ENCODE results near the gene ARHGEF28.

DNA sequence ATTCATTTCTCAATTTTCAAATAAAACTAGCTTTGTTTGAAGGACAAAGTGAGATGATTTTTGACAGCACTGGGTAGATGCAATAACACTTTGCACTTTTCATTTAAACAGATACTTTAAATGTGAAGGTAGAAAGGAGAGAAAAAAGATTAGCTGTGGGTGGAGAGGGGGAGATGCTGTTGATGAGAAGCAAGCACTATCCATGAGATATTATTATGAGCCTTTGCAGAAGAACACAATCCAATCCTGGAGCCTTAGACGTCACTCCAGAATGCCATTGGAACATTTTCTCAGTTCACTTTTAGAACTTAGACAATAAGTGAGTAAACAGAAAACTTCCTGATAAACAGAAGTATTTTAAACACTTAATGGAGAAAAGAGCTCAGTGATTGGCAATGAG is 351.1 kb downstream of the ARHGEF28 start:
- TF ChIP-seq, protein P1, sequence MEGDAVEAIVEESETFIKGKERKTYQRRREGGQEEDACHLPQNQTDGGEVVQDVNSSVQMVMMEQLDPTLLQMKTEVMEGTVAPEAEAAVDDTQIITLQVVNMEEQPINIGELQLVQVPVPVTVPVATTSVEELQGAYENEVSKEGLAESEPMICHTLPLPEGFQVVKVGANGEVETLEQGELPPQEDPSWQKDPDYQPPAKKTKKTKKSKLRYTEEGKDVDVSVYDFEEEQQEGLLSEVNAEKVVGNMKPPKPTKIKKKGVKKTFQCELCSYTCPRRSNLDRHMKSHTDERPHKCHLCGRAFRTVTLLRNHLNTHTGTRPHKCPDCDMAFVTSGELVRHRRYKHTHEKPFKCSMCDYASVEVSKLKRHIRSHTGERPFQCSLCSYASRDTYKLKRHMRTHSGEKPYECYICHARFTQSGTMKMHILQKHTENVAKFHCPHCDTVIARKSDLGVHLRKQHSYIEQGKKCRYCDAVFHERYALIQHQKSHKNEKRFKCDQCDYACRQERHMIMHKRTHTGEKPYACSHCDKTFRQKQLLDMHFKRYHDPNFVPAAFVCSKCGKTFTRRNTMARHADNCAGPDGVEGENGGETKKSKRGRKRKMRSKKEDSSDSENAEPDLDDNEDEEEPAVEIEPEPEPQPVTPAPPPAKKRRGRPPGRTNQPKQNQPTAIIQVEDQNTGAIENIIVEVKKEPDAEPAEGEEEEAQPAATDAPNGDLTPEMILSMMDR (IDR thresholded peaks at IDR 0.05; ENCODE audit: insufficient read depth, low read length): no peak
- TF ChIP-seq, protein P2, sequence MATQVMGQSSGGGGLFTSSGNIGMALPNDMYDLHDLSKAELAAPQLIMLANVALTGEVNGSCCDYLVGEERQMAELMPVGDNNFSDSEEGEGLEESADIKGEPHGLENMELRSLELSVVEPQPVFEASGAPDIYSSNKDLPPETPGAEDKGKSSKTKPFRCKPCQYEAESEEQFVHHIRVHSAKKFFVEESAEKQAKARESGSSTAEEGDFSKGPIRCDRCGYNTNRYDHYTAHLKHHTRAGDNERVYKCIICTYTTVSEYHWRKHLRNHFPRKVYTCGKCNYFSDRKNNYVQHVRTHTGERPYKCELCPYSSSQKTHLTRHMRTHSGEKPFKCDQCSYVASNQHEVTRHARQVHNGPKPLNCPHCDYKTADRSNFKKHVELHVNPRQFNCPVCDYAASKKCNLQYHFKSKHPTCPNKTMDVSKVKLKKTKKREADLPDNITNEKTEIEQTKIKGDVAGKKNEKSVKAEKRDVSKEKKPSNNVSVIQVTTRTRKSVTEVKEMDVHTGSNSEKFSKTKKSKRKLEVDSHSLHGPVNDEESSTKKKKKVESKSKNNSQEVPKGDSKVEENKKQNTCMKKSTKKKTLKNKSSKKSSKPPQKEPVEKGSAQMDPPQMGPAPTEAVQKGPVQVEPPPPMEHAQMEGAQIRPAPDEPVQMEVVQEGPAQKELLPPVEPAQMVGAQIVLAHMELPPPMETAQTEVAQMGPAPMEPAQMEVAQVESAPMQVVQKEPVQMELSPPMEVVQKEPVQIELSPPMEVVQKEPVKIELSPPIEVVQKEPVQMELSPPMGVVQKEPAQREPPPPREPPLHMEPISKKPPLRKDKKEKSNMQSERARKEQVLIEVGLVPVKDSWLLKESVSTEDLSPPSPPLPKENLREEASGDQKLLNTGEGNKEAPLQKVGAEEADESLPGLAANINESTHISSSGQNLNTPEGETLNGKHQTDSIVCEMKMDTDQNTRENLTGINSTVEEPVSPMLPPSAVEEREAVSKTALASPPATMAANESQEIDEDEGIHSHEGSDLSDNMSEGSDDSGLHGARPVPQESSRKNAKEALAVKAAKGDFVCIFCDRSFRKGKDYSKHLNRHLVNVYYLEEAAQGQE (IDR thresholded peaks at IDR 0.05; ENCODE audit: insufficient replicate concordance, low read depth): no peak
- TF ChIP-seq GABPA (IDR thresholded peaks at IDR 0.05; ENCODE audit: low read depth) (no peak), SPI1 (IDR thresholded peaks at IDR 0.05; ENCODE audit: borderline replicate concordance, low read depth) (no peak)

All from HL-60 (cell line).